Measurements from ENCODE around the gene EFNA1. TPM values are rescaled to one million over a fixed set of nuclear protein-coding genes. Genes with fewer than 3 reads are reported as not detected.

EFNA1 gene
- polyA plus RNA-seq, 2 of the 4 experiments (the other 2 are of a cell fraction) = 25.1 to 38.9 TPM

GRCh38 chr1:155123801-155124200 is 3.9 kb upstream of the EFNA1 start:
- Histone ChIP-seq H3K4me2 (peak overlapping the region; percentile 89), H3K27ac (peak overlapping the region; percentile 80 to 90), H3K4me1 (peaks cover 38% of the 10 kb centered on the region), H3K9me3 (no peaks in the 10 kb centered on the region), H3K4me3 (no peak overlapping the region)
- POLR2A ChIA-PET = interaction anchor here (1.0 to 1.3 kb wide), 2 partner anchors 11 to 71 kb away, joined by 3 to 4 read pairs; partner anchors contain the start of gene SLC50A1
- CTCF ChIA-PET = interaction anchor here (0.8 to 19.7 kb wide), 8 partner anchors 12 to 80 kb away, joined by 3 to 309 read pairs (median 8); partner anchors contain the start of genes KRTCAP2 and SLC50A1
- ATAC-seq = no peak
- peak in 1 of 2 experiments; percentile 38 for DNase-seq (ENCODE audit: low read depth in 1 of 2, low spot score in 1 of 2)
- TF ChIP-seq FOSL2 (IDR thresholded peaks at IDR 0.05) = no peak
- peak; percentile 69 for TF ChIP-seq FOSL2 (CRISPR knock-in tag; IDR thresholded peaks at IDR 0.05)
- no peak for TF ChIP-seq MAX (IDR thresholded peaks at IDR 0.05)
- no peak for TF ChIP-seq ZSCAN20 (CRISPR knock-in tag; IDR thresholded peaks at IDR 0.05)
- 46% methylated on average over 4 of the region's 4 CpGs for WGBS (ENCODE audit: missing lambda C conversion rate)
- no peak for FAIRE-seq

- WGBS (ENCODE audit: missing lambda C conversion rate) = 24% methylated on average over 15 of the region's 16 CpGs
- DNase-seq (ENCODE audit: low read depth in 1 of 2, low spot score in 1 of 2) (peak in 1 of 2 experiments; percentile 88), ATAC-seq (peak; percentile 26 to 32; a peak in 5 of 6 replicates), FAIRE-seq (no peak)
- ChIA-PET POLR2A (interaction anchor here (1.0 to 2.0 kb wide), 3 partner anchors 10 to 70 kb away, joined by 3 to 8 read pairs (median 4); partner anchors contain the start of gene SLC50A1), CTCF (interaction anchor here (0.8 to 19.7 kb wide), 12 partner anchors 10 to 81 kb away, joined by 3 to 309 read pairs (median 6); partner anchors contain the start of genes KRTCAP2 and SLC50A1)
- peak overlapping the region; percentile 80 to 90 for H3K27ac ChIP-seq
- no peak overlapping the region for H3K4me3 ChIP-seq
- no peak for TF ChIP-seq POLR2AphosphoS2 (conservative IDR thresholded peaks at IDR 0.05; ENCODE audit: low read length)
- no peak for TF ChIP-seq POLR2A (IDR thresholded peaks at IDR 0.05; ENCODE audit: low read length)
- TF ChIP-seq FOSL2 (IDR thresholded peaks at IDR 0.05) = no peak
- TF ChIP-seq FOSL2 (CRISPR knock-in tag; IDR thresholded peaks at IDR 0.05) = peak; percentile 70
- TF ChIP-seq EP300 (IDR thresholded peaks at IDR 0.05) = peak in 1 of 2 experiments; percentile 61; a peak in 1 of 5 replicates
- TF ChIP-seq JUN (IDR thresholded peaks at IDR 0.05) = peak in 1 of 2 experiments; percentile 48; a peak in 2 of 5 replicates
- TF ChIP-seq RAD21 (conservative IDR thresholded peaks at IDR 0.05 in 1 of 2, IDR thresholded peaks at IDR 0.05 in 1 of 2) = 0 out of 5 replicates have a peak, but pooled peaks of 1 of the 2 experiments have one; percentile 7
- peak; percentile 28; the same call in 1 of the 2 replicates for TF ChIP-seq ESRRA (IDR thresholded peaks at IDR 0.05; ENCODE audit: borderline replicate concordance, low read length)
- TF ChIP-seq NR3C1 (IDR thresholded peaks at IDR 0.05) = no peak
- 0 out of 3 replicates have a peak, but pooled peaks have one; percentile 19 for TF ChIP-seq BCL3 (IDR thresholded peaks at IDR 0.05)
- 0 out of 2 replicates have a peak, but pooled peaks have one; percentile 64 for TF ChIP-seq ATOH8 (CRISPR knock-in tag; IDR thresholded peaks at IDR 0.05; ENCODE audit: low read depth)
- peak; percentile 52 for TF ChIP-seq ZFP36 (IDR thresholded peaks at IDR 0.05; ENCODE audit: borderline replicate concordance, partially characterized antibody)
- TF ChIP-seq HES2 (IDR thresholded peaks at IDR 0.05) = no peak
- peak; percentile 50; the same call in 1 of the 2 replicates for TF ChIP-seq E2F6 (IDR thresholded peaks at IDR 0.05; ENCODE audit: borderline replicate concordance, low read depth)
- TF ChIP-seq CEBPB (IDR thresholded peaks at IDR 0.05) = peak in 1 of 2 experiments; percentile 10; a peak in 1 of 4 replicates
- TF ChIP-seq TFCP2L1 (CRISPR knock-in tag; IDR thresholded peaks at IDR 0.05) = no peak
- TF ChIP-seq KDM1A (IDR thresholded peaks at IDR 0.05; ENCODE audit: low read depth) = no peak
- no peak for TF ChIP-seq USF2 (IDR thresholded peaks at IDR 0.05)
- TF ChIP-seq MAX (IDR thresholded peaks at IDR 0.05) = peak; percentile 78
- TF ChIP-seq EHMT2 (IDR thresholded peaks at IDR 0.05; ENCODE audit: low read depth) = no peak
- TF ChIP-seq PHF8 (IDR thresholded peaks at IDR 0.05; ENCODE audit: borderline replicate concordance, low read depth) = no peak
- TF ChIP-seq FOXS1 (CRISPR knock-in tag; IDR thresholded peaks at IDR 0.05) = no peak
- peak; percentile 50; the same call in 1 of the 2 replicates for TF ChIP-seq GATA3 (IDR thresholded peaks at IDR 0.05; ENCODE audit: borderline replicate concordance)
- peaks cover 48% of the 10 kb centered on the region for H3K4me1 ChIP-seq
- H3K4me2 ChIP-seq = peak overlapping the region; percentile 89
- H3K9me3 ChIP-seq = no peaks in the 10 kb centered on the region
Measured at GRCh38 chr1:155124503-155125463, 2.9 kb upstream of the EFNA1 start.

Measured in A549 (cell line).